Measurements from ENCODE around the gene ACOX3.

Gene ACOX3

GRCh38 chr4:8401665-8402064 lies 38.9 kb downstream of the ACOX3 start:
- Mint-ChIP-seq H3K27ac (no peak overlapping the region), H3K27me3 (ENCODE audit: low read depth) (peaks cover 16% of the 10 kb centered on the region), H3K36me3 (ENCODE audit: low read depth) (peaks cover 36% of the 10 kb centered on the region), H3K9me3 (no peaks in the 10 kb centered on the region), H3K4me3 (no peak overlapping the region), H3K4me1 (peaks cover 47% of the 10 kb centered on the region)
- no peak for TF ChIP-seq CTCF (IDR thresholded peaks at IDR 0.05; ENCODE audit: unreplicated experiment in 3 of 3)

GRCh38 chr4:8400632-8401325 lies 39.7 kb downstream of the ACOX3 start:
- Mint-ChIP-seq H3K4me3 (no peak overlapping the region), H3K9me3 (no peaks in the 10 kb centered on the region), H3K36me3 (ENCODE audit: low read depth) (peaks cover 31% of the 10 kb centered on the region), H3K27ac (peak overlapping the region in 2 of 3 experiments; percentile 53 to 54), H3K27me3 (ENCODE audit: low read depth) (peaks cover 11% of the 10 kb centered on the region), H3K4me1 (peaks cover 54% of the 10 kb centered on the region)
- no peak for TF ChIP-seq CTCF (IDR thresholded peaks at IDR 0.05; ENCODE audit: unreplicated experiment in 3 of 3)

GRCh38 chr4:8399298-8399697 lies 41.2 kb downstream of the ACOX3 start:
- peaks cover 19% of the 10 kb centered on the region for H3K36me3 Mint-ChIP-seq (ENCODE audit: low read depth)
- no peaks in the 10 kb centered on the region for H3K9me3 Mint-ChIP-seq
- peaks cover 7% of the 10 kb centered on the region for H3K27me3 Mint-ChIP-seq (ENCODE audit: low read depth)
- no peak overlapping the region for H3K4me3 Mint-ChIP-seq
- peaks cover 55% of the 10 kb centered on the region for H3K4me1 Mint-ChIP-seq
- no peak overlapping the region for H3K27ac Mint-ChIP-seq
- TF ChIP-seq CTCF (IDR thresholded peaks at IDR 0.05; ENCODE audit: unreplicated experiment in 3 of 3) = no peak

- Mint-ChIP-seq H3K36me3 (ENCODE audit: low read depth) (peaks cover 28% of the 10 kb centered on the region), H3K27me3 (ENCODE audit: low read depth) (peaks cover 7% of the 10 kb centered on the region), H3K4me3 (no peak overlapping the region)
Measured at GRCh38 chr4:8398347-8398746, 42.2 kb downstream of the ACOX3 start.

GRCh38 chr4:8396762-8397406 lies 43.6 kb downstream of the ACOX3 start:
- H3K27ac Mint-ChIP-seq = peak overlapping the region in 2 of 3 experiments; percentile 18 to 69
- H3K4me3 Mint-ChIP-seq = peak overlapping the region in 1 of 3 experiments; percentile 32
- no peaks in the 10 kb centered on the region for H3K9me3 Mint-ChIP-seq
- TF ChIP-seq CTCF (IDR thresholded peaks at IDR 0.05; ENCODE audit: unreplicated experiment in 3 of 3) = no peak
- H3K4me1 Mint-ChIP-seq = peaks cover 61% of the 10 kb centered on the region
- H3K27me3 Mint-ChIP-seq (ENCODE audit: low read depth) = peaks cover 7% of the 10 kb centered on the region
- H3K36me3 Mint-ChIP-seq (ENCODE audit: low read depth) = peaks cover 31% of the 10 kb centered on the region

More at GRCh38 chr4:8398347-8398746, 42.2 kb downstream of the ACOX3 start:
- peaks cover 60% of the 10 kb centered on the region for H3K4me1 Mint-ChIP-seq
- H3K27ac Mint-ChIP-seq = peak overlapping the region; percentile 13 to 54 (median 28)
- TF ChIP-seq CTCF (IDR thresholded peaks at IDR 0.05; ENCODE audit: unreplicated experiment in 3 of 3) = no peak
- no peaks in the 10 kb centered on the region for H3K9me3 Mint-ChIP-seq
